CD4-positive, alpha-beta T cell treated with Interleukin-17A for 4 hours (primary cell): ENCODE measurements around the gene CALCOCO1.
"Not testable (repeated sequence)": the region's sequence is repeated elsewhere in the genome, so short reads cannot be mapped to it uniquely, and the experiment has no call there.

Experiments
- DNase-seq: peaks from one replicate; pipeline ENCODE4 v3.0.0-alpha.2; 2020; ENCODE audit warnings: mixed read lengths

The CALCOCO1 gene

DNA sequence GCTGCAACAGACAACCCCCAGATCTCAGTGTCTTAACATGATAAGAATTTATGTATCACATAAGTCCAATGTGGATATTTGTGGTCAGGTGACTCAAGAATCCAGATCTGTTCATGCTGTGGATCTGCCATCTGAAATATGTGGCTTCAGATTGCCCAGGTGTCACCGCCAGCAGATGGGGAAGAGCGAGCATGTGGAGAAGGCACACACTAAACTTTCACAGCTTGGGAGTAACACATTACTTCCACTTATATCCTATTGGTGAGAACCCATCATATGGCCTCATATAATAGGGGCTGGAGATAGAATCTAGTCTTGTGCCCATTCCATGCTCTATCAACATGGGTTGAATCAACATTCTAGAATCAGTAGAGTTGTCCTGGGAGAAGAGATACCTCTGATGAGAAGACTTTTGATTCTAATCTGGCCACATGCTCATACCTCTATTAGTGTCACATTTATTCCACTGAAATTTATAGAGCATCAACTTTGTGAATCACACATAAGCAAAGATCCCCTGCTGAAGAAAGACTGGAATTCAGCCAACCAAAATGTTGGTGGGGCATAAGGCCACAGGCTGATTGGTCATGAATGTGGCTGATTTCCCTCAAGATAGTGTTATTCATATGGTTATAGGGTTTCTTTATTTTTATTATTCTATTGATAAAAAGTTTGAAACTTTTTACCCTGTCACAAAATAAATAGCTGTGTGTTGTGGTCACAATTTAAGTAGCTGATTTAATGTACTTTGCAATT lies 6.0 kb upstream of the CALCOCO1 start:
- DNase-seq, result no peak

DNA sequence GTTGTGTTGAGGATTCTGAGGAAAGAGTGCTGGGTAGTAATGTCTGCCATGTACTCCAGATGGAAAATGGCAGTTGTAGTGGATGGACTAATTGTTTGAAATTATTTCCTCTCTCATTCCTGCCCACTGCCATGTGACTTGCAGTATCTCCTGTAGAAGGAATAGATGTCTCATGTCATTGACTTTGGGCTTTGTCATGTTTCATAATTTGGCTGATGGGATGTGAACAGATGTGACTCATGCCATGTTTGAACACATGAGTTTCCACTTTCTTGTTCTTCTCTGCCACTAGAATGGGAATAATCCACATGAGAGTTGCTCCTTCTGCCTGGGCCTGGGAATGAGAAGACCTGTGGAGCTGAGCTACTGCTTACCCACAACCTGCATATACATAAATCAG lies 2.4 kb upstream of the CALCOCO1 start:
- no peak for DNase-seq

DNA sequence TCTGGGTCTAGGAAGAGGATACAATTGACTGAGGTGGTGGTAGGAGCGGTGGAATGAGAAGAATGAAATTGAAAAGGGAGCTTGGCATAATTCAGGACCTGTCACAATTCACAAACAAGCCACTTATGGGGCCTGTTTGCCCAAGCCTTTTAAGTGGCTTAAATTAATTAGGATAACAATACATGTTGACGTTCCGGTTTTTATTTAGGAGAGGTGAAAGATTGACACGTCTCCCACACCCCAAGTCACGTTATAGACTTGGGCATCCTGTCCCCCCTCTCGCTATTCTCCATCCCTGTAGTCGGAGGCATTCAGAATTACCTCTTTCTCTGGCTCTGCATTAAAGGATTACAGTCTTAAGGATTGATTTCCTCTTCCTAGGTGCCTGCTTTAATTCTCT lies 954 bp upstream of the CALCOCO1 start:
- DNase-seq, result no peak

DNA sequence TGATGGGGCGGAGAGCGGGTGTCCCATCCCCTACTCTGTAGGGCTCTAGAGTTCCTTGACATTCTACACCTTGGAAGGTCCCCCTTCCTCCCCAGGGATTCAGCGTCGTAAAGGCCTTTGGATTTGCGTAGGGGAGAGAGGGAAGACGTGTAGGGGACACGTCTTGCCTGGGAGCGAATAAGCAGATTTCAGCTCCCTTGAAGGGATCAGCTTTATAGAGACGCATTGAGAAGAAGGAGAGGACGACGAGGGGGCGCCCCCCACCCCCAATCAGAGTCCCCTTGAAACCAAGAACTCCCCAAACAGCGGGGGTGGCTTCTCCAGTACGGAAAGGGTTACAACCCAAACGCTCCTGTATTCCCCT lies 324 bp downstream of the CALCOCO1 start:
- DNase-seq, result no peak

DNA sequence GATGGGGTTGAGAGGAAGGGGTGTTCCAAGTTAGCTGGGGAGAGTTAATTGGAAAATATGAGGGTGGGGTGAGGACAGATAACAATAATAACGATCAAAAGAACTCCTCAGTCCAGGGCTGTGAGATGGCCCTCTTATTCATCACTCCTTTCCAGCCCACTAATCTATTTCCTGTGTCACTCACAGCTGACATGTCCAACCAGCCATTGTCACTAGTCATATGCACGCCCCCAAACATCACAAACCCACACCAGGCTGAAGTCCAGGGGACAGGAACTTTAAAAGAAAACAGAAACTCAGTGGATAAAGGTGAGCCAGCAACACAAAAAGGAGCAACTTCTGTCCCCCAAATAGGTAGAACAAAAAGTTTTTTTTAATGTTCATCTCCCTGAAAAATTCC lies 911 bp downstream of the CALCOCO1 start:
- no peak for DNase-seq

DNA sequence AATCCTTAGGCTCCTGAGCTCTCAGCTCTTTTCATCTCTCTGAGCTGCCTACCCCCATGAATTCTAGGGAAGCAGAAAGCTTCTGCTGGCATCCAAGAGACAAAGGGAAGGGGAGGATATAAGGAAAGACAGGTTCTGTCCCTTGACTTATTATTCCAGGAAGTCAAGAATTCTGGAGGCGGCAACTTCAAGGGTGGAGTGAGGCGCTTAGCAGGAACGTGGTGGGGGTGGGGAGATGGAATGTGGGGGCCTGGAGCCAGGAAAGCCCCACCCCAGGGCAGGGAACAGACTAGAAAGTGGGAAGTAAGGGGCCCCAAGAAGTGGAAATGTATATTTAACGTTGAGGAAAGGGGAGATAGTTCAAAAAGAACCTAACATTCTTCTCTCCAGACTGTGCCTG lies 1.4 kb downstream of the CALCOCO1 start:
- no peak for DNase-seq

DNA sequence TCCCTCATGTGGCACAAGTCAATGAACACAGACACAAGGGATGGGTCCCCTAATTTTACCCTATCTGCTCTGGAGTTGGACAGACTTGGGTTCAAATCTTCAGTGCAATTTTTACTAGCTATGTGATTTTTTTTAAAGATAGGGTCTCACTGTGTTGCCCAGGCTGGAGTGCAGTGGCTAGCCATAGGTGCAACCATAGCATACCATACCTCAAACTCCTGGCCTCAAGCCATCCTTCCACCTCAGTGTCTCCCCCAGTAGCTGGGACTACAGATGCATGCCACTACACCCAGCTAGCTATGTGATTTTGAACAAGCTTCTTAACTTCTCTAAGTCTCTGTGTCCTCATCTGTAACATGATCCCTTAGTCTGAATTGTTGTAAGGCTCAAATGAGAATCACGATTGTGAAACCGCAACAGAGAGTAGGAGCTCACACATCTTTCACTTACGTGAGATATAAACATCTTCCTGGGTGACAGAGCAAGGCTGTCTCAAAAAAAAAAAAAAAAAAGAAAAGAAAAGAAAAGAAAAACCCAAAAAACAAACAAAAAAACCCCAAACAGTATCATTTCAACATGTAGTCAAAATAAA lies 4.7 kb downstream of the CALCOCO1 start:
- DNase-seq, result no peak

DNA sequence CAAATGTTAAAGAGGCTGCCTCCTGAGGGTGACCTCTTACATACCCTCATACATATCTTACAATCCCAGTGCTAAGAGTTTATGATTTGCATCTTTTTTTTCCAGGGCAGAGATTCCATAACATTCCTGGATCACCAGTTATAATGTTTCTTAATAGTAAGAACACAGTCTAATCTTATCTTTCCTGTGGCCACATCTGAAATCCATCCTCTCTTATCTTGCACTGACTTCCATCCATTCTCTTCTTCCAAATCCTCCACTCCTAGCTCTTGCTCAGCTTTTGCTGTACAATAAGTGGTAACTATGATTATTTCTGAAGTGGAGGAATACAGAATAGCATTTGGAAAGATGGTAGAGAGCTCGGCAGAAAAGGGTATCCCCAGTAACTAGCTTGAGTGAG lies 6.3 kb downstream of the CALCOCO1 start:
- DNase-seq, result no peak

DNA sequence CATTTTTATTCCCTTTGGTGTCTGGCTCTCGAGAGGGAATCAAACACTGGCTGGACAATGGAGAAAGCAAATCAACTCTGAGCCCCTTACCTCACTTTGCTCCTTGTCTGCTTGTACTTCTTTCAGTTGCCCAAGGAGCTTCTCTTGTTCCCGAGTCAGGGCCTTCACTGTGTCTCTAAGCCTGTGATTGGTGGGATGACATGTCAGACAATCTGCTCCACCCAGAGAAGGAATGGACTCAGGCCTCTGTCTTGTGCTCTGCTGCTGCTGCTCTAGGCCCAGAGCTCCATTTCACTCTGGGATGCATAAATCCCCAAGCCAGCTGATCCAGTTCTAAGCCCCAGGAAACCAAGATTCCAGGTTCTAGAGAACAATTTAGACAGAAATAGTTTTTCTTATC lies 7.6 kb downstream of the CALCOCO1 start:
- DNase-seq, result no peak

DNA sequence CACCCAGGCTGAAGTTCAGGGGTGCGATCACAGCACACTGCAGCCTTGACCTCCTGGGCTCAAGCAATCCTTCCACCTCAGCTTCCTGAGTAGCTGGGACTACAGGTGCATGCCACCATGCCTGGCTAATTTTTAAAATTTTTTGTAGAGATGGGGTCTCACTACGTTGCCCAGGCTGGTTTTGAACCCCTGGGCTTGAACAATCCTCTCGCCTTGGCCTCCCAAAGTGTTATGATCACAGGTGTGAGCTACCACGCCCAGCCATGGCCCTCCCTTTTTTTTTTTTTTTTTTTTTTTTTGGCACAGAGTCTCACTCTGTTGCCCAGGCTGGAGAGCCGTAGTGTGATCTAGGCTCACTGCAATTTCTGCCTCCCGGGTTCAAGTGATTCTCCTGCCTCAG lies 8.7 kb downstream of the CALCOCO1 start:
- DNase-seq, result not testable (repeated sequence)

DNA sequence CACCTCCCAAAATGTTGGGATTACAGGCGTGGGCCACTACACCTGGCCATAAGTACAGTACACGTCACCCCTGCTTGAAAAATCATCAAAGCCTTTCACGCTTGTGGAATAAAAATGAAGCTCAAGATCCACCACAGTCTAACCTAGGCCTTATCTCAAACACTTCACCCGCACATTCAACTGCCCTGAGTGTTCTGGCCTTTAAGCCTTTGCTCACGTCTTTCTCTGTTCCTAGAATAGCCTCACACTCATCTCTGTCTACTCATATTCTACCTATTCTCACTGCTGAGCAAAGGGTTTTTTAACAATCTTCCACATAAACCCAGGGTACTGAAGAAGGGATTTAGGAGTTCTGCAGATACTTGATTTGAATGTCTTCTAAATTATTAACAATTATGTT lies 9.9 kb downstream of the CALCOCO1 start:
- no peak for DNase-seq

DNA sequence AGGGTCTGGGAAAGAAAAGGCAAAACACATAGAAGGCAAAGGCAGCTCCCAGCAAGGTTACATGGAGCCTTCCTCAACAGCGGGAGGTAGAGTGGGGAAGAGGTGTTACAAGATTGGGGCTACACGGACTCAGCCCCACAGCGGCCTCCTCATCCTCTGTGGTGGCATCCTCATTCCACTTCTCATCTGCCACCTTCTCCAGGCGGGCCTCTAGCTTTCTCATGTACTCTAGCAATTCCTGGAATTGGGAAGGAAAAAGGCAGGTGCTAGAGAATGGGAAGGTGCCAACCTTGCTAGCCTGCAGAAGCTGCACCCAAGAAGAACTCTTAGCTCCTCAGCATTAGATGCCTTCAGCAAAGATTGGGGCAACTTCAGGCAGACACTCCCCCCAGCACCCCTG lies 13.2 kb downstream of the CALCOCO1 start:
- DNase-seq, result no peak

DNA sequence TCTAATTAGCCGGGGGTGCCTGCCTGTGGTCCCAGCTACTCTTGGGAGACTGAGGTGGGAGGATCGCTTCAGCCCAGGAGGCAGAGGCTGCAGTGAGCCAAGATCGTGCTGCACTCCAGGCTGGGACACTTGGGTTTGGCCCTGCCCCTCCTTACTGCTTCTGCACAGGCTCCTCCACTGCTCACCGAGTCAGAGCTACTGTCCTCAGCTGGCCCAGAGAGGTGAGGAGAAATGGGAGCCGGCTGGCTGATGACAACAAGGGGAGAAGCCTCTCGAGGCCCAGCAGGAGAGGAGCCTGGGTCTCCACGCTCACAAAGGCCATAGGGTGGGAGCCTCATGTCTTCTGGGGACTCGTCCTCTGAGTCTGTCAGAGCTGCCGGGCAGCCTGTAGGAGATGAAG lies 13.7 kb downstream of the CALCOCO1 start:
- DNase-seq, result no peak

DNA sequence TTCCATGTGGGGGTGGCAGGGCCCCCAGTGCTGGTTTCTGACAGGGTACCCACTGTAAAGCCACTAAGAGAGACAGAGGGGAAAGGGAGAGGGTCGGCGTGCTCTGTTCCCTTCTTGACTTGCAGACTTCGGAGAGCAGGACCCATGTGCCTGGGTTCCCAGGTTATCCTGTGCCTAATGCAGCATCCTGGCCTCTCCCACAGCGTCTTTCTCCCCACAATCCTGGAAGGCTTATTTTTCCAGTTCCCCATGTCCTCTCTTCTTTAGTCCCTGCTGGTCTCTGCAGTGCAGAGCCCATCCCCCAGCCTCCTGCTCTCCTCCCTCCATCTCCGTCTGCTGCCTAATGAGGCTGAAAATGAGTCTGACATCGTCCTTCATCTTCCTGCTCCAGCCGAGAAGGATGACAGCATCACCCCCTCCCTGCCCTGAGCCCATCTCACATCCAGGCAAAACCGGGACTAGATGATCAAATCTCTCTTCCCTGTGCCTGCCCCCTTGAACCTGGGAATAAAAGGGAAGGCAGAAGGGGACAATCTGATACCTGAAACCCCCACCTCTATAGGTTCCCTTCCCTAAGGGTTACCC lies 15.1 kb downstream of the CALCOCO1 start:
- DNase-seq, result no peak

DNA sequence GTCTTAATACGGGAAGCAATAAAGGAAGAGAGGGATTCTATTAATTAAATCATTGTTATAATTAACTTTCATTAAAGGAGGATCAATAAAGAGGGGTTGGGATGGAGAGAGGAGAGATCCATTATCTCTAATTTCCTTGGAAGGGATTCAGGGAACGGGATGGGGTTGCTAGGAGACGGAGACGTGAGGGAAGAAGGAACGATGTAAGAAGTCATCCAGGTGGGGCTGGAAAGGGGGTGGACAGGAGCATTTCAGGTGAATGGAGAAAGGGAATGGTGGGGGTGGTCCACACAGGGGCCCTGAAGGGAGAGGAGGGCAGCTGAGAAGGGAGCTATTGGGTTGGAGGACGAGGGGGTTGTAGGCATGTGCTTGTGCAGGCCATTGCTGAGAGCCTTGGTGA lies 17.2 kb downstream of the CALCOCO1 start:
- DNase-seq, result no peak

DNA sequence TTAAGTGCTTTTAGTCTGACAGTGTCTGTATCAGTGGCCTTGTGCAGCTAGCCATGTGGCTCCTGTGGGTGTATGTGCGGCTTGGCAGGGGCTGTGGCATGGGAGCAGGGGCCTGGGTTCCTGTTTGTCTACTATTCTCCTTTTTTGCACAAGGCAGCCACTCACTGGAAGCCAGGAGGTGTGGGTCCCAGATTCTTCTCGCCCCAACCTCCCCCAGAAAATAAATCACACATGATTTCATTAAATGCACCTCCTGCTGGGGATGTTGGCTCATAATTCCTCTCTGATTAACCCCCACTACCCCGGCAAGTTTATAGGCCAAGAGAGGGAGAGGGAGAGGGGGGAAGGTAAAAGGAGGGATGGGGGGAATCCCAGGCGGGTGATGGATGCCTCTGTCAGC lies 17.6 kb downstream of the CALCOCO1 start:
- no peak for DNase-seq

DNA sequence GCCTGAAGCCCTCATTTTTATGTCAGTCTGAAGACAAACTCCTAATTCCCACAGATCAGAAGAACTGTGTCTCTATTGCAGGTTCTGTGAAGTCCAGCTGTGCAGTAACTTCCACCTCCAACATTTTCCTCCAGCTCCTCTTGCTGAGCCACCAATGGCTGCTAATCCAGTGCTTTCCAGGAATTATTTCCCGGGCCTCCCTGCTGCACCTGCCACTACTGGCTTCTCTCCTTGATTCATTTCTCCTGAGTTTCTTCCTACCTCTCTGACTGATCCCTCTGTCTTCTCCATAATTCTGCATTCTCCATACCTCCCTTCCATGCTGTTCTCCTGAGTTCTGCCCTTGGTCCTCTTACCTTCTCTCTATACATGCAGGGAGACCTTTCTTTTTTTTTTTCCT lies 21.2 kb downstream of the CALCOCO1 start:
- DNase-seq, result no peak

DNA sequence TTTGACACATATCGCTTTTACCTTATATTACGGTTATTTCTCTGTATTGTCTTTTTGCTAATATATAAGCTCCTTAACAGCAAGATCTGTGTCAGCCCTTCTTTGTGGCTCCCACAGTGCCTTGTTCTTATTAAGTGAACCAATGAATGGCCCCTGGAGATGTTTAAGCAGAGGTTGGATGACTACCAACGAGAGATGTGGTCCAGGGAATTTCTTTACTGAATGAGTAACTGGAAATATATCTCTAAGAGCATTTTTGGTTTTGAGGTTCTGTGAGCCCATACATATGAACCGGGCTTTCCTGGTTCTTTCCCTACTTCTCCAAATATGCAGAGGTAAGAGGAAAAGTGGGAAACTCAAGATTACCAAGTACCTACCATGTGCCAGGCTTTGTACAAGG lies 23.5 kb downstream of the CALCOCO1 start:
- no peak for DNase-seq

DNA sequence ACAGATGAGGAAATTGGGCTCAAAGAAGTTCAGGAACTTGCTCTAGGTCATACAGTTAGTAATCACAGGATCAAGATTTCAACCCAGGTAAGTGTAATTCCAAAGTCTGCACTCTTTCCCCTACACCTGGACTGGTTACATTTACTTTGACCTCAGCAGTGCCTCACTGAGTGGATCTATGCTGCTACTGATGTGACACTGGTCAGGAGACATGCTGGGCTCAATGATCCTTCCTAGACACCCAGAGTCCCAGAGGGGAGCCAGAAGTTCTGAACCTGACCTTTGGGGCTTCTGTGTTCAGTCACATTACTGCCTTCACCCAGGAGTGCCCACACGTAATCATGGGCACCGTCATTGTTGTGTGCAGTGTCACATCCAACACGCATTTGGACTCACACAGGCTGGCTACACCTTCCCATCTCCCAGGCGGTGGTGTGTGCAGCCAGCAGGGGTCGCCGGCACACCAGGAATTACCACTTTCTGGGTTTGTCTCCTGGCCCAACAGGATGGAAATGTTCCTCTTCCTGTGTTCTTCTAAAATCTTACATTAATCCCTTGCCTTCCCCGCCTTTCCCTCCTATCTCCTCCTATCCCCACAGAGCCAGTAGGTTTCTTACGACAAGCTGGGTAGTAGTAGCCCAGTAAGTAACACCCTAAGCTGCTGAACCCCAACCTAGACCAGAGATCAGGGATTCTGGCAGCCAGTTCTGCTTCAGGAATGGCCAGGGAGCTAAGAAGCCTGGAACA lies 25.6 kb downstream of the CALCOCO1 start:
- peak; percentile 85 for DNase-seq

DNA sequence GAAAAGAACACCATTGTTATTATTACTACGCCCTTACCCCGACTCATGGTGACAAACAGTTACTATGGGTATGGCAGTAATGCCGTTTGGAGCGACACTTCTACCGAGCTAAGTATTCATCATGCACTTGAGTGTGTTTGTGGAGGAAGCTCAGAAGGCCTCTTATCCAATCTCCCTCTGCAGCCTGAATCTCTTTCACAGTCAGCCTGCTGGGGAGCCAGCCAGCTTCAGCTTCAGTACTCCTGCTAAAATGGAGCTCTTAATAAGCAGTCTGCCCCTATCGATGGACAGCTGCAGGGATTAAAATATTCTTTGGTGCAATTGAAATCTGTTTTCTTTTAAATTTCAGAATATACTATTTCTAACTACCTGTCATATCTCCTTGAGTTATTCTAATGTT lies 26.7 kb downstream of the CALCOCO1 start:
- no peak for DNase-seq

DNA sequence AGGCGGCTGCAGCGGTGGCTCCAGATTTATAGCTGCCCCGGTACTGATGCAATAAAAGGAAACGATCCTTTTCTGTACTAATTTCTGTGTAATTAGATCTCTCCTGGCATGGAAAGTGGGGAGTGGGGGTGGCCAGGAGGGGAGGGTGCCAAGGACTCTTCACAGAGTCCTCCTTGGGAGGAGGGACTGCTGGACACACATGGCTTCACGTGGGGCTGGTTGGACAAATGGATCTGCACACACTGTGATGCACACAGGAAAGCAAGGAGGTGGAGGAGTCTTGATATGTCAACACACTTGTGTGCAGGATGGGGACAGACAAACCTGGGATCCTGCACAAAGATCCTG lies 27.6 kb downstream of the CALCOCO1 start:
- no peak for DNase-seq

DNA sequence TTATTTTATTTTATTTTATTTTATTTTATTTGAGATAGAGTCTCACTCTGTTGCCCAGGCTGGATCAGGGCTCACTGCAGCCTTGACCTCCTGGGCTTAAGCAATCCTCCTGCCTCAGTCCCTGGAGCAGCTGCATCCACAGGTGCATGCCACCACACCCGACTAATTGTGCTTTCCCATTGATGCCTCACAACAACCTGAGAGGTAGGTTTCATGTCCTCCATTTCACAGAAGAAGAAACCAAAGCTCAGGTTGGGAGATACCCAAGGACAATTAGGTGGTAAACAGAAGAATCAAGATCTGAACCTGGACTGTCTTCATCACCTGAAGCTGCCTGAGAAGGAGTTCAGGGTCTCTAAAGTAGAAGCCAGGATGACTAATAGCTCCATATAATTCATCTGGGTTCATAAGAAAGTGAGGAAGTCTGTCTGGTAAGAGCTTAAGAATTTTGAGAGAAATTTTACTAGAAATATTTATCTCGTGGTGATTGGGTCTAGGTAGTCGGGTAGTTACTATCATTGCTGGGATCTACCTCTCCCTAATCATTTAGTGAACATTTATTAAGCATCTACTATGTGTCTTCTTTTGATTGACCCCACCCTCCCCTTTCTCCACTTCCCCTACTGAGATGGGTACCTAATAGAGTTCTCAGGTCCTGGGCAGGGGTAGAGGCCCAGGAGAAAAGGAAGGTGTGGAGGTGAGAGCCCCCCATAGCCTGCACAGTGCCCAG lies 28.1 kb downstream of the CALCOCO1 start:
- DNase-seq, result no peak

DNA sequence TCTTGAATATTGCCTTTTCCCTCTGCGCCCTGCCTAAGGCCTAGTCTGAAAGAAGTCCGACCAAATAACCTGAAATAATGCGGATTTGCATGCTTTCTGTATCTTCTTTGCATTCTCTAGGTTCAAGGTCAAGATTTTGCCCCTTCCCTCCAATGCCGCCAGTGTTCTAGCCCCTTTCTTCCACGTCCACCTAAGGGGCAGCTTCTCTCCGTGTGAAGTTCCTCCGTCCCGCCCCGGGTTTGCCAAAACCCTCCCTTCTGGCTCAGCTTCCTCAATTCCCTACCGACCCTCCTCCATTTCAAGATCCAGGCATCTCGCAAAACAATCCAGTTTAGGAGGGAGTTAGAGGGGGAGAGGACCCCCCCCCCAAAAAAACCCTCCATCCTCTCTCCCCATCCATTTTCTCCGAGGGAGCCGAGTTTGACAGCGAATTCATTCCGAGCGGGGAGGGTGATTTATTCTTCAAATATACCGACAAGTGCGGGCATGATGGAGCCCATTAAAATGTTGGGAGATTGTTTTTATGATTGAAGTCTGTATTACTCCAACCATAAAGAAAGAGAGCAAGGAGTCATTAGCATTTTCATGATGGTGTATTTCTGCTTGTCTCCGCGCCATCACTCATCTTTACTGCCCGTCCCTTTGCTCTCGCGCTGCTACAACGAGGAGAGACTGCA lies 30.5 kb downstream of the CALCOCO1 start:
- no peak for DNase-seq
